Neural progenitor cell (in vitro differentiated cells): ENCODE data around the gene ROPN1B.
"Not testable (repeated sequence)": the region's sequence is repeated elsewhere in the genome, so short reads cannot be mapped to it uniquely, and the experiment has no call there.

ENCODE experiments used
- EZH2 ChIP-seq: fragments of 200-600 bp; sonication (generic); IDR thresholded peaks from 2 replicates; pipeline ENCODE4 v1.6.1; 2017; ENCODE audit warnings: antibody characterized with exemption, mild to moderate bottlenecking, moderate library complexity
- EZH2phosphoT487 ChIP-seq: fragments of 200-600 bp; sonication (generic); IDR thresholded peaks from 2 replicates; pipeline ENCODE4 v1.6.1; 2017; ENCODE audit warnings: antibody characterized with exemption
- TF ChIP-seq, protein P1 (sequence below): fragments of 200-600 bp; sonication (generic); IDR thresholded peaks from 2 replicates; pipeline ENCODE4 v1.5.1; 2017; ENCODE audit warnings: antibody characterized with exemption, mild to moderate bottlenecking

DNA sequence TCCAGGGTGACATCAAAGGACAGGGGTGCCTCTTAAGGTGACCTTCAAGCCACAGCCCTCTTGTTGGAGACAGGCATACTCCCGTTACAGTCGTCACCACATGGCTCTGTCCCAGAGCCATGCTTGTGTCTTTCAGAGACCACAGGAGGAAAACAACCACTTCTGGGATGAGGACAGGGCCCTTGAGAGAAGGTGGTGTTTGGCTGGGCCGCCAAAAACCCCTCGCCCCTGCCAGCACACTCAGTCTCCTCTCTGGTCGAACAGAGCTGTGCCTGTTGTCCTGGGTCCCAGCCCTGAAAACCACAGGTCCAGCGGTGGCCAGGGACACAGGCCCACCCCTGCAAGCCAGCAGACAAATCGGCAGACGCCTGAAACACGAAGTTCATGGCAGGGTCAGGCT lies 44.7 kb upstream of the ROPN1B start:
- TF ChIP-seq, protein P1, sequence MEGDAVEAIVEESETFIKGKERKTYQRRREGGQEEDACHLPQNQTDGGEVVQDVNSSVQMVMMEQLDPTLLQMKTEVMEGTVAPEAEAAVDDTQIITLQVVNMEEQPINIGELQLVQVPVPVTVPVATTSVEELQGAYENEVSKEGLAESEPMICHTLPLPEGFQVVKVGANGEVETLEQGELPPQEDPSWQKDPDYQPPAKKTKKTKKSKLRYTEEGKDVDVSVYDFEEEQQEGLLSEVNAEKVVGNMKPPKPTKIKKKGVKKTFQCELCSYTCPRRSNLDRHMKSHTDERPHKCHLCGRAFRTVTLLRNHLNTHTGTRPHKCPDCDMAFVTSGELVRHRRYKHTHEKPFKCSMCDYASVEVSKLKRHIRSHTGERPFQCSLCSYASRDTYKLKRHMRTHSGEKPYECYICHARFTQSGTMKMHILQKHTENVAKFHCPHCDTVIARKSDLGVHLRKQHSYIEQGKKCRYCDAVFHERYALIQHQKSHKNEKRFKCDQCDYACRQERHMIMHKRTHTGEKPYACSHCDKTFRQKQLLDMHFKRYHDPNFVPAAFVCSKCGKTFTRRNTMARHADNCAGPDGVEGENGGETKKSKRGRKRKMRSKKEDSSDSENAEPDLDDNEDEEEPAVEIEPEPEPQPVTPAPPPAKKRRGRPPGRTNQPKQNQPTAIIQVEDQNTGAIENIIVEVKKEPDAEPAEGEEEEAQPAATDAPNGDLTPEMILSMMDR = not testable (repeated sequence)
- TF ChIP-seq EZH2phosphoT487, EZH2: not testable (repeated sequence)
